IMR-90 (cell line): ENCODE data around the gene OR2M7. TPM values are rescaled to one million over a fixed set of nuclear protein-coding genes. Genes with fewer than 3 reads are reported as not detected.

Experiments used
- ATAC-seq: fragments of 200-7000 bp; cut with Tn5 transposase; 2 replicates; pipeline ENCODE4 v1.9.1; 2020; ENCODE audit warnings: low read depth, mild to moderate bottlenecking, moderate library complexity
- BruUV-seq: library from RNA; stranded (reverse); fragments of 400-500 nt; replicated peaks from 2 replicates; lab custom pipeline; 2021; lab: Mats Ljungman, UMichigan
- CTCF ChIA-PET: fragments of 300-600 bp; formaldehyde crosslinking; extraction: SDS; loops from one replicate; lab custom pipeline; 2021; ENCODE audit warnings: antibody characterized with exemption; lab: Yijun Ruan, JAX
- POLR2A ChIA-PET: fragments of 300-600 bp; sonication (Branson Sonifier 250); formaldehyde crosslinking; loops from one replicate; lab custom pipeline; 2022; ENCODE audit warnings: antibody characterized with exemption; ENCODE audit not compliant: unreplicated experiment; lab: Charles Lee
- DNase-seq: peaks from one replicate; pipeline ENCODE4 v3.0.0; 2013
- H2AFZ ChIP-seq: replicated peaks from 2 replicates; pipeline ENCODE3; 2013; ENCODE audit warnings: low read length, mild to moderate bottlenecking; ENCODE audit not compliant: poor library complexity
- H2AK5ac ChIP-seq: 2 replicates; pipeline ENCODE4 v1.6.1; 2013; ENCODE audit warnings: low read depth, low read length, inconsistent platforms
- H2AK9ac ChIP-seq: replicated peaks from 2 replicates; pipeline ENCODE3; 2013; ENCODE audit warnings: mild to moderate bottlenecking, low read depth, low read length, moderate library complexity; ENCODE audit not compliant: poor library complexity
- H2BK120ac ChIP-seq: 2 replicates; pipeline ENCODE4 v1.6.1; 2013; ENCODE audit warnings: low read depth, low read length, inconsistent platforms
- H2BK15ac ChIP-seq: 3 replicates; pipeline ENCODE4 v1.6.1; 2013; ENCODE audit warnings: low read depth, low read length, inconsistent platforms
- H2BK20ac ChIP-seq: 2 replicates; pipeline ENCODE4 v1.6.1; 2013; ENCODE audit warnings: low read depth, mild to moderate bottlenecking, inconsistent platforms, low read length, moderate library complexity
- H2BK5ac ChIP-seq: 2 replicates; pipeline ENCODE4 v1.6.1; 2013; ENCODE audit warnings: mild to moderate bottlenecking, low read depth, low read length, inconsistent platforms; ENCODE audit not compliant: poor library complexity, severe bottlenecking
- H3K14ac ChIP-seq: replicated peaks from 2 replicates; pipeline ENCODE4 v1.6.1; 2013; ENCODE audit warnings: low read depth, low read length, inconsistent platforms
- H3K18ac ChIP-seq: 2 replicates; pipeline ENCODE4 v1.6.1; 2013; ENCODE audit warnings: low read depth, low read length, control low read depth
- H3K23ac ChIP-seq: 2 replicates; pipeline ENCODE4 v1.6.1; 2013; ENCODE audit warnings: low read depth, low read length, inconsistent platforms
- H3K27ac ChIP-seq: 2 replicates; pipeline ENCODE4 v1.5.1; 2013; ENCODE audit warnings: mild to moderate bottlenecking, control low read depth, low read length; ENCODE audit not compliant: insufficient read depth
- H3K27me3 ChIP-seq: 2 replicates; pipeline ENCODE4 v1.6.1; 2013; ENCODE audit warnings: low read length; ENCODE audit not compliant: control insufficient read depth, insufficient read depth
- H3K36me3 ChIP-seq: 2 replicates; pipeline ENCODE4 v1.6.1; 2013; ENCODE audit warnings: low read length, mixed read lengths; ENCODE audit not compliant: control insufficient read depth, insufficient read depth
- H3K4ac ChIP-seq: 2 replicates; pipeline ENCODE4 v1.6.1; 2013; ENCODE audit warnings: low read depth, low read length, inconsistent platforms
- H3K4me1 ChIP-seq: 2 replicates; pipeline ENCODE4 v1.6.1; 2013; ENCODE audit warnings: low read length, mixed read lengths; ENCODE audit not compliant: control insufficient read depth, insufficient read depth
- H3K4me2 ChIP-seq: 2 replicates; pipeline ENCODE4 v1.6.1; 2013; ENCODE audit warnings: low read depth, mild to moderate bottlenecking, control low read depth, low read length, moderate library complexity
- H3K4me3 ChIP-seq: 2 replicates; pipeline ENCODE4 v1.5.1; 2013; ENCODE audit warnings: low read depth, mild to moderate bottlenecking, control low read depth, low read length, moderate library complexity; ENCODE audit not compliant: insufficient read depth
- H3K56ac ChIP-seq: 2 replicates; pipeline ENCODE4 v1.6.1; 2013; ENCODE audit warnings: low read length, inconsistent platforms; ENCODE audit not compliant: insufficient read depth; ENCODE audit errors: extremely low read depth
- H3K79me1 ChIP-seq, 2 experiments: 2 replicates each; pipeline ENCODE4 v1.6.1; 2013; ENCODE audit warnings: low read length in 2 of 2, inconsistent platforms in 1 of 2, low read depth in 1 of 2
- H3K9ac ChIP-seq: 2 replicates; pipeline ENCODE4 v1.6.1; 2013; ENCODE audit warnings: low read depth, low read length, control low read depth
- H3K9me1 ChIP-seq: 2 replicates; pipeline ENCODE4 v1.6.1; 2013; ENCODE audit warnings: low read length, inconsistent platforms; ENCODE audit not compliant: insufficient read depth
- H3K9me3 ChIP-seq: 2 replicates; pipeline ENCODE4 v1.6.1; 2013; ENCODE audit warnings: low read length; ENCODE audit not compliant: control insufficient read depth, insufficient read depth
- H4K20me1 ChIP-seq: 2 replicates; pipeline ENCODE4 v1.6.1; 2013; ENCODE audit warnings: low read length, inconsistent platforms; ENCODE audit not compliant: insufficient read depth
- H4K5ac ChIP-seq: 2 replicates; pipeline ENCODE4 v1.6.1; 2013; ENCODE audit warnings: mild to moderate bottlenecking, low read depth, low read length, control low read depth
- H4K8ac ChIP-seq, 2 experiments: 2 replicates each; pipeline ENCODE4 v1.6.1; 2013; ENCODE audit warnings: low read depth in 2 of 2, low read length in 2 of 2, control low read depth in 1 of 2, inconsistent platforms in 1 of 2
- H4K91ac ChIP-seq: 2 replicates; pipeline ENCODE4 v1.6.1; 2013; ENCODE audit warnings: low read depth, low read length, inconsistent platforms; ENCODE audit not compliant: insufficient read depth
- MXI1 ChIP-seq: IDR thresholded peaks from 2 replicates; pipeline ENCODE4 v1.6.1; 2012; ENCODE audit warnings: low read depth, mild to moderate bottlenecking, low read length, moderate library complexity, borderline replicate concordance
- NFE2L2 ChIP-seq: fragments of 150-350 bp; IDR thresholded peaks from 2 replicates; pipeline ENCODE4 v1.6.1; 2016; ENCODE audit warnings: low read depth, mild to moderate bottlenecking, low read length
- WGBS, 2 experiments: methylation state at CpG; one replicate each; pipeline versions ENCODE4 v1.1.5 to v1.1.7; 2013; ENCODE audit warnings: missing lambda C conversion rate in 2 of 2; ENCODE audit not compliant: insufficient read length in 1 of 2; ENCODE audit errors: extremely low coverage in 2 of 2; 5-methylcytosine and 5-hydroxymethylcytosine counted together
- dilution Hi-C: fragments of 300-500 bp; cut with HindIII; formaldehyde crosslinking; loops from one replicate; pipeline ENCODE4 v1.14.3; 2018; ENCODE audit warnings: low sequenced_read_pairs; ENCODE audit not compliant: unreplicated experiment
- in situ Hi-C: fragments of 300-500 bp; cut with MboI; formaldehyde crosslinking; loops from 3 replicates; pipeline ENCODE4 v1.14.3; 2019; ENCODE audit warnings: low sequenced_read_pairs, inconsistent platforms, mixed read lengths
- intact Hi-C: fragments of 100-400 bp; cut with micrococcal nuclease; formaldehyde crosslinking; loops from 2 replicates; pipeline ENCODE4 v1.10.0; 2022
- polyA plus RNA-seq, 3 experiments: library from polyadenylated mRNA; depleted of rRNA; stranded (reverse); fragments of >200 nt; gene quantifications; 2 replicates each; pipeline ENCODE4 v1.2.3, GENCODE V29; 2012; ENCODE audit warnings: low replicate concordance in 1 of 3
- total RNA-seq: library from RNA; depleted of rRNA; stranded (reverse); fragments of >200 nt; gene quantifications from 2 replicates; pipeline ENCODE4 v1.2.3, GENCODE V29; 2012

OR2M7 gene
- total and polyA plus RNA-seq, 2 of the 4 experiments (the other 2 are of a cell fraction): not detected

DNA sequence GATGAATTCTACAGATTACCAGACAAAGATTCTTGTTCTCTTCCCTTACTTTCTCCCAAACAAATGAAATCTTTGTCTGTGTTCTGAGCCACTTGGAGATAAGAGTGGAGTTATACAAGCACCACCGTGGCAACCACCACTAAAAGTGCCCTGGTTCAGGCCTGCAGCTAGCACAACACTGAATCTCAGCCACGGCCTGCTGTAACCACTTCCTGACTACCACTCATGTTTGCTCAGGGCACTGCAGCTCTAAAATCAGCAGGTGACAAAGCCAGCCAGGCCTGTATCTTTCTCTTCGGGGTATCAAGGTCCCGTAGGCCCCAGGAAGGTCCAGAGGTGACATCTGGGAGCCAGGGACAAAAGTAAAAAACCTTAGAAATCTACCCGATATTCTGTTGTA is 48.0 kb upstream of the OR2M7 start:
- no peak overlapping the region for H3K4me3 ChIP-seq
- TF ChIP-seq MXI1 (no peak), NFE2L2 (no peak)

More for the DNA sequence above, 48.0 kb upstream of the OR2M7 start:
- WGBS, 2 experiments: no CpG with 5 or more reads among the region's 5 CpGs
- no peaks in the 10 kb centered on the region for H3K9me1 ChIP-seq
- ATAC-seq (no peak), DNase-seq (no peak)
- BruUV-seq: no TSS peak
- no peak overlapping the region for H2BK15ac ChIP-seq
- ChIA-PET CTCF (no interaction called here), POLR2A (no interaction called here)
- no peak overlapping the region for H3K9ac ChIP-seq
- H3K23ac ChIP-seq: no peak overlapping the region
- H2BK5ac ChIP-seq: no peak overlapping the region
- no peak overlapping the region for H3K14ac ChIP-seq
- H3K27ac ChIP-seq: no peak overlapping the region
- in situ Hi-C loops: no loop called here
- no peak overlapping the region for H4K91ac ChIP-seq
- no peak overlapping the region for H2AFZ ChIP-seq
- H4K8ac ChIP-seq: no peak overlapping the region
- H3K36me3 ChIP-seq: no peaks in the 10 kb centered on the region
- no peak overlapping the region for H2AK9ac ChIP-seq
- H2BK20ac ChIP-seq: no peak overlapping the region
- intact Hi-C loops: no loop called here
- H3K4me1 ChIP-seq: no peaks in the 10 kb centered on the region
- H2AK5ac ChIP-seq: no peak overlapping the region
- no peaks in the 10 kb centered on the region for H4K20me1 ChIP-seq
- H3K4ac ChIP-seq: no peak overlapping the region
- H3K79me1 ChIP-seq: no peaks in the 10 kb centered on the region
- H2BK120ac ChIP-seq: no peak overlapping the region
- no peak overlapping the region for H3K56ac ChIP-seq
- peaks cover 15% of the 10 kb centered on the region for H3K9me3 ChIP-seq
- no peak overlapping the region for H4K5ac ChIP-seq
- H3K27me3 ChIP-seq: no peaks in the 10 kb centered on the region
- H3K18ac ChIP-seq: no peak overlapping the region
- no peak overlapping the region for H3K4me2 ChIP-seq
- dilution Hi-C loops: no loop called here
